Prostate gland (tissue), 2 donors: ENCODE data around the gene GLCE. TPM values are rescaled to one million over a fixed set of nuclear protein-coding genes. Genes with fewer than 3 reads are reported as not detected.

Experiments
- DNase-seq: peaks from one replicate; pipeline ENCODE4 v3.0.0-alpha.2; 2019; ENCODE audit warnings: low spot score
- H3K27ac ChIP-seq, 2 donors: fragments of 200-600 bp; sonication (generic); 2 replicates each; pipeline ENCODE4 v1.5.1; 2017 to 2019
- H3K27me3 ChIP-seq: fragments of 200-600 bp; sonication (generic); replicated peaks from 2 replicates; pipeline ENCODE4 v1.5.1; 2019; ENCODE audit not compliant: insufficient read depth
- H3K36me3 ChIP-seq, 2 donors: fragments of 200-600 bp; sonication (generic); 1 replicate in 1 of 2; 2 replicates in 1 of 2; pipeline versions ENCODE4 v1.5.1 to v1.8.1; 2017 to 2019
- H3K4me1 ChIP-seq: fragments of 200-600 bp; sonication (generic); replicated peaks from 2 replicates; pipeline ENCODE4 v1.5.1; 2019
- H3K4me3 ChIP-seq, 2 donors: fragments of 200-600 bp; sonication (generic); 2 replicates each; pipeline ENCODE4 v1.5.1; 2017 to 2019
- H3K9me3 ChIP-seq: fragments of 200-600 bp; sonication (generic); 2 replicates; pipeline ENCODE4 v1.5.1; 2017
- CTCF ChIP-seq, 4 experiments: fragments of 200-600 bp in 2 of 4; fragments of 450-650 bp in 2 of 4; sonication (generic) in 2 of 4; IDR thresholded peaks; 1 replicate in 3 of 4; 2 replicates in 1 of 4; pipeline ENCODE4 v1.5.1; 2016 to 2019; ENCODE audit warnings: antibody characterized with exemption in 4 of 4, mild to moderate bottlenecking in 2 of 4, moderate library complexity in 2 of 4
- POLR2A ChIP-seq: fragments of 450-650 bp; IDR thresholded peaks from one replicate; pipeline ENCODE4 v1.6.1; 2016; ENCODE audit warnings: antibody characterized with exemption, mild to moderate bottlenecking
- POLR2AphosphoS5 ChIP-seq: sonication (generic); formaldehyde crosslinking; IDR thresholded peaks from one replicate; pipeline ENCODE4 v1.6.1; 2017; ENCODE audit warnings: antibody characterized with exemption
- WGBS: methylation state at CpG from one replicate; pipeline ENCODE4 v1.1.5; 2018; 5-methylcytosine and 5-hydroxymethylcytosine counted together
- intact Hi-C: fragments of 100-400 bp; cut with DNase I; formaldehyde crosslinking; loops from one replicate; pipeline ENCODE4 v1.14.2; 2022
- total RNA-seq, 2 donors: library from RNA; depleted of rRNA; stranded (reverse); fragments of >200 nt; gene quantifications; one replicate each; pipeline ENCODE4 v1.1.0, GENCODE V29; 2016

GLCE gene
- total RNA-seq, 2 donors from 2014 or later, result 17.4 TPM

- H3K4me1 ChIP-seq, result no peaks in the 10 kb centered on the region
- no peaks in the 10 kb centered on the region for H3K36me3 ChIP-seq
- H3K27ac ChIP-seq, result no peak overlapping the region
- H3K27me3 ChIP-seq, result no peaks in the 10 kb centered on the region
- TF ChIP-seq CTCF (IDR thresholded peaks at IDR 0.05), result no peak
- TF ChIP-seq POLR2A, result no peak
- no peak for TF ChIP-seq POLR2AphosphoS5
- no peak for DNase-seq
- H3K4me3 ChIP-seq, result no peak overlapping the region
- no peaks in the 10 kb centered on the region for H3K9me3 ChIP-seq
- intact Hi-C loops, result no loop called here
- WGBS, result 82% methylated on average over 3 of the region's 3 CpGs
Measured at GRCh38 chr15:69141286-69141701, 19.1 kb upstream of the GLCE start.

- Histone ChIP-seq H3K4me3 (no peak overlapping the region), H3K4me1 (no peaks in the 10 kb centered on the region), H3K9me3 (no peaks in the 10 kb centered on the region), H3K27ac (no peak overlapping the region), H3K27me3 (no peaks in the 10 kb centered on the region), H3K36me3 (no peaks in the 10 kb centered on the region)
- WGBS, result 61% methylated on average over 1 of the region's 1 CpG
- no peak for DNase-seq
- intact Hi-C loops, result no loop called here
- TF ChIP-seq POLR2AphosphoS5 (no peak), POLR2A (no peak), CTCF (IDR thresholded peaks at IDR 0.05) (no peak)
Measured at GRCh38 chr15:69141833-69142232, 18.6 kb upstream of the GLCE start.

GRCh38 chr15:69143756-69144436 is 16.5 kb upstream of the GLCE start:
- WGBS, result 31% methylated on average over 4 of the region's 4 CpGs
- Histone ChIP-seq H3K27ac (no peak overlapping the region), H3K4me1 (no peaks in the 10 kb centered on the region), H3K4me3 (no peak overlapping the region), H3K9me3 (no peaks in the 10 kb centered on the region), H3K27me3 (no peaks in the 10 kb centered on the region), H3K36me3 (no peaks in the 10 kb centered on the region)
- no peak for DNase-seq
- intact Hi-C loops, result no loop called here
- TF ChIP-seq POLR2AphosphoS5 (no peak), POLR2A (no peak), CTCF (IDR thresholded peaks at IDR 0.05) (no peak)

GRCh38 chr15:69144530-69144929 is 15.9 kb upstream of the GLCE start:
- no peak for DNase-seq
- intact Hi-C loops, result no loop called here
- Histone ChIP-seq H3K4me3 (no peak overlapping the region), H3K27ac (no peak overlapping the region), H3K4me1 (no peaks in the 10 kb centered on the region), H3K27me3 (no peaks in the 10 kb centered on the region), H3K36me3 (no peaks in the 10 kb centered on the region), H3K9me3 (no peaks in the 10 kb centered on the region)
- TF ChIP-seq POLR2AphosphoS5 (no peak), POLR2A (no peak), CTCF (IDR thresholded peaks at IDR 0.05) (no peak)
- WGBS, result 75% methylated on average over 5 of the region's 5 CpGs

- no peak for TF ChIP-seq POLR2A
- no peak for TF ChIP-seq POLR2AphosphoS5
- H3K27me3 ChIP-seq, result no peaks in the 10 kb centered on the region
- no peak overlapping the region for H3K27ac ChIP-seq
- 92% methylated on average over 1 of the region's 1 CpG for WGBS
- no peak overlapping the region for H3K4me3 ChIP-seq
- H3K9me3 ChIP-seq, result no peaks in the 10 kb centered on the region
- H3K36me3 ChIP-seq, result no peaks in the 10 kb centered on the region
- intact Hi-C loops, result no loop called here
- no peak for DNase-seq
- no peaks in the 10 kb centered on the region for H3K4me1 ChIP-seq
Measured at GRCh38 chr15:69145149-69145693, 15.2 kb upstream of the GLCE start.
